Islet of Langerhans (tissue), 1 donor: Measurements from ENCODE around the gene LRSAM1.
"Not testable (repeated sequence)": the region's sequence is repeated elsewhere in the genome, so short reads cannot be mapped to it uniquely, and the experiment has no call there.

Source experiments
- FAIRE-seq: peaks from one replicate; lab custom pipeline; 2011; peaks lifted over from hg19 to GRCh38; lab: Jason Lieb, UNC

LRSAM1 gene

DNA sequence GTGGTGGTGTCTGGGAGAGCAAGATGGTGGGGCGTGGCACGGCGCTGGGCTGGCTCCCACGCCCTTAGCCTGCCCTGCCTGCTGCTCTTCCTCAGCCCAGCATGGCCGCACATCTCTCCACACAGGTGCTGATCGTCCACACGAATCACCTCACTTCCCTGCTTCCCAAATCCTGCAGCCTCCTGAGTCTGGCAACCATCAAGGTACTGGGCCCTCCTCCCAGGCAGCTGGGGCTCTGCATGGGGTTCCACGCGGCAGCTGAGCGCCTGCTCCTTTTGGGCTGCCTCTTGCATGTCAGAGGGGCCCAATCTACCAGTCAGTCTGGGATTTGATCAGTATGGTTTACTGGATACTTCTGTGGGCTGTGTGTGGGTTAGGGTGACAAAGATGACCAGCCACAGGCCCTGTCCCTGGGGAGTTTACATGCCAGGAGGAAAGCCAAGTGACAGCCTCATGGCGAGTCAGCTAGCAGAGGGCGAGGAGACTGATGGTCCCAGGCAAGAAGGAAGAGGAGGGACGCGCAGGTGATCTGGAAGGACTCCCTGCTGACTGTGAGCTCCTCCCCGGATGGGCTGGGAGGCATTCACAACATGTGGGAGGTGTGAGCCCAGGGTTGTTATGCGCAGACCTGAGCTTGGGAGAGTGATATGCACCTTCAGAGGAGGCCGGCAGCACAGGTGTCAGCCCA lies 6.0 kb downstream of the LRSAM1 start:
- no peak for FAIRE-seq

DNA sequence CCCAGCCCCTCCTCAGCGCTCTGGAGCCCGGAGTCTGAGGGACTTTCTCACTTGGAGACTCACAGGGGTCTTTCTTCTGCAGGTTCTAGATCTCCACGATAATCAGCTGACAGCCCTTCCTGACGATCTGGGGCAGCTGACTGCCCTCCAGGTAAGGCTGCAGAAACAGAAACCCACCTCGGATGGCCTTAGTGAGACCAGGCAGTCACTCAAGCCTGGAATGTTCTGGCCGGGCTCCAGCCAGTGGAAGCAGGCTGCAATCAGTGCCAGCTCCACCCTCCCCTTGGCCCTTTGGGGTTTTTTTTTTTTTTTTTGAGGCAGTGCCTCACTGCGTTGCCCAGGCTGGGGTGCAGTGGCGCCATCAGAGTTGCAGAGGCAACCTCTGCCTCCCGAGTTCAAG lies 7.6 kb downstream of the LRSAM1 start:
- no peak for FAIRE-seq

DNA sequence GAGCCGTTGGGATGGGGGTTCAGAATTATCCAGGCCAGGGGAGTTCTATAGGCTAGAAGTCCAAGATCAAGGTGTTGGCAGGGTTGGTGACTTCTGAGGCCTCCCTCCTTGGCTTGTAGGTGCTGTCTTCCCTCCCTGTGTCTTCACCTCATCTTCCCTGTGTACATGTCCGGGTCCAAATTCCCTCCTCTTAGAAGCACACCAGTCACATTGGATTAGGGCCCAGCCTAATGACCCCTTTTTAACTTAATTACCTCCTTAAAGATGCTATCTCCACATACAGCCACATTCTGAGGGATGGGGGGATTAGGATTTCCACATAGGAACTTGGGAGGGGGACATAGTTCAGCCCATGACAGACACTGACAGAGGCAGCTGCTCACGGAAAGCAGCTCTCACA lies 12.1 kb downstream of the LRSAM1 start:
- no peak for FAIRE-seq

DNA sequence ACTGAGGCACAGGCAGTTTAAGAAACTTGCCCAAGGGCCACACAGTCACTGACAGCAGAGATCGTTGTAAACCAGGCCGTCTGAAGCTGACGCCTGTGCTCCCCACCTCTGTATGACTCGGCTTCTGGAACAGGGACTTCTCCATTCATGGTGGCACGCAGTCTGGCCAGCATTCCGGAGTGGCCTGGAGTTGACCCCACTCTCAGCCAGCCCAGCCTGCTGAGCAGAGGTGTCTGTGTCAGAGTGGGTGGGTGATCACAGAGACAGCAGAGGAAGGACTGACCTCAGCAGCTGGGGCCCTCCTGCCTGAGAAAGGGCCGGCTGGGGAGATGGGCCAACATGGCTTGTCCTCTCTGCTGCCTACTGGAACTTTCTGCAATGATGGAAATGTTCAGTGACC lies 12.6 kb downstream of the LRSAM1 start:
- FAIRE-seq: no peak

DNA sequence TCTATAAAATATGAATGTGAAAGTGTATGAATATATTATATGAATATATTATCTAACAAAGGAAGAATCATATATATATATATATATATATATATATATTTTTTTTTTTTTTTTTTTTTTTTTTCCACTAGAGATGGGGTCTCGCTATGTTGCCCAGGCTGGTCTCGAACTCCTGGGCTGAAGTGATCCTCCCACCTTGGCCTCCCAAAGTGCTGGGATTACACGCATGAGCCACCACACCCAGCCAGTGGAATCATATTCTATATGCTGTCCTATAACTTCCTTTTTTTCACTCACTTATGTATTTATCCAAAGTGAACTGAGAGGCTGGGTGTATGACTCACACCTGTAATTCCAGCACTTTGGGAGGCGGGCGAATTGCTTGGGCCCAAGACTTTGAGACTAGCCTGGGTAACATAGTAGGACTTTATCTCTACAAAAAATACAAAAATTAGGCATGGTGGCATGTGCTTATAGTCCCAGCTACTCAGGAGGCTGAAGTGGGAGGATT lies 15.2 kb downstream of the LRSAM1 start:
- FAIRE-seq: not testable (repeated sequence)

DNA sequence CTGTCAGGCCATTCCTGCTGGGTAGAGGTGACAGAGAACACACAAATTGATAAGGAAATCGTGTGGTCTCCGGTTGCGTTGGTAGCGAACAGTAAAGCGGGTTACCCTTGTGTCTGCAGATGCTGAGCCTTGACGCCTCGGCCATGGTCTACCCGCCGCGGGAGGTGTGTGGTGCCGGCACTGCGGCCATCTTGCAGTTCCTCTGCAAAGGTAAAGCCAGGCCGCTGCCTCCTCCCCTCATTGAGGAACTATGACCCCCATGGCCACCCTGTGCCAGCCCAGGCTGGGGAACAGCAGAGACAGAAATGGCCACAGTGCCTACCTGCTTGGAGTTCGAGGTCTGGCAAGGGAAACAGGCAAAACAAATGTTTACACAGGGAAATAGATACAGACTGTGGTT lies 16.3 kb downstream of the LRSAM1 start:
- FAIRE-seq: no peak

DNA sequence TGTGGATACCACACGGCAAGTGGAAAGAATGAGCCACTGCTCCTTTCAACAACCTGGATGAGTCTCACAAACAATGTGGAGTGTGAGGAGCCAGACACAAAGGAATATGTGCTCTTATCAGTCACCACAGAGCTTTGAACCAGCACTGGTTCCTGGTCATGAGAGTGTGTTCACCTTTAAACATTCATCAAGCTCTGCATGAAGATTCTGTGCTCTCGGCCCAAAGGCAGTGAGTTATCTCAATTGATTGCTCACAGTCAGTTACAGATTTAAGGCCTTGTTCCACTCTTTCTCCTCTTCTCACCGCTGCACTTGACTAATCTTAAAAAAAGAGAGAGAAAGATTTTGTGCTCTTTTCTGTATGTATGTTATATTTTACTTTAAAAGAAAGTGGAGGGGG lies 19.4 kb downstream of the LRSAM1 start:
- no peak for FAIRE-seq

DNA sequence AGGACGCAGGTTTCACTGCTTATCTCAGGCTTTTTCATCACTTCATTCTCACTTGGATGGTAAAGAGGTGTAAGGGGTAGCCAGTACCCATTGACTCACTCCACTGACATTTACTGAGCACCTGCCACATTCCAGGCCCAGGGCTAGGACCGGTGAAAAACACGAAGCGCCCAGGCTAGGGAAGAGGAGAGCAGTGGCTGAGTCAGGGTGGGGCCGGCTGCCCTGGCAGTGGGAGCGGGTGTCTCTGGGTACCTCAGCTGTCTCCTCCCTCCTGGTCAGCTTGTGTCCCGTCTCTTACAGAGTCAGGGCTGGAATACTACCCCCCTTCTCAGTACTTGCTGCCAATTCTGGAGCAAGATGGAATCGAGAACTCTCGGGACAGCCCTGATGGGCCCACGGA lies 22.2 kb downstream of the LRSAM1 start:
- FAIRE-seq: no peak

DNA sequence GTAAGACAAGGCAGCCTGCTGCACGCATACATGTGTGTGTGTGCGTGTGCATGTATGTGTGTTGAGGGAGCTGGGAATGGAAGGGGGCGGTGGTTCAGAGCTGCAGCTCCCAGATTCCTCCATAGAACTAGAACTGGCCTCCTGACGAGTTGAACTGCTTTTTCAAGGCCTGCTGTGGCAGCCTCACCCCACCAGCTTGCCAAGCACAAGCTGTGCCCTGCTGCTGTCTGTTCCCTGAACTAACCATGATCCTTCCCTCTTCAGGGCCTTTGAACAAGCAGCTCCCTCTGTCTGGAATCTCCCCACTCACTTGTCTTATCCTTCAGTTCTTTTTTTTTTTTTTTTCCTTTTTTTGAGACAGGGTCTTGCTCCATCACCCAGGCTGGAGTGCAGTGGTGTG lies 22.6 kb downstream of the LRSAM1 start:
- no peak for FAIRE-seq

DNA sequence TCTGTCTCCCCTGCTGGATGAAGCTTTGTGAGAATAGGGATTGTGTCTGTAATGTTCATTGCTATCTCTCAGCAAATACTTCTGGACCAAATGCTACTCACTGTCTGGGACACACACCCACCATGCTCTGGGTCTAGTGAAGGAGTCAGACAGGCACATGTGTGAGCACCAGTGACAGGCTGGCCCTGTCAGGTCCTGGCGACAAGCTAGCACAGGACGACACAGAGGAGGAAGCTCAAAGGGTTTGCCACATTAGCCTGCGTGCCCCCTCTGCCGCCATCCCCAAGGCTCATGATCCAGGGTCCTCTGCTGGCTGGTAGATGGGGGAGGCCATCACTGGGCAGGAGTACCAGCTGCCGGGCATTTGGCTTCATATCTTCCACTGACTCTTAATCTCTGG lies 23.3 kb downstream of the LRSAM1 start:
- no peak for FAIRE-seq

DNA sequence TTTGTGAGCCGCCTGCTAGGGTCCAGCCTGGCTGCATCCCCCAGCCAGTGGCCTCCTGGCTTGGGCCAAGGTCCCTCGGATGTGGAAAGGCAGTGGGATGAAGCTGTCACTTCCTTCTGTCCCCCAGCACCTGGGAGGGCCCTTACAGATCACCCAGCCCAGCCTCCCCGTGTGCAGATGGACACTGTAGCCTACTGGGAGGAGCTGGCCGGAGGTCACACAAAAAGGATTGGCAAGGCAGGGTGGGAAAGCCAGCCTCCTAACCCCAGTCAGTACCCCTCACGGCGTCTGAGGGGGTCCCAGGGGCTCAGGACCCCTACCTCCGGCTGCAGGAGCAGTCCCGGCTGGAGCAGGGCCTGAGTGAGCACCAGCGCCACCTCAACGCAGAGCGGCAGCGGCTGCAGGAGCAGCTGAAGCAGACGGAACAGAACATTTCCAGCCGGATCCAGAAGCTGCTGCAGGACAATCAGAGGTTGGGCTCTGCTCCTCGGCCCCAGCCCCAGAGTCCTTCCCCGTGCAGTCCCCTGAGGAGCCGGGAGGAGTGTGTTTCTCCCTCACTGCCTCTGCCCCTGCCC lies 28.3 kb downstream of the LRSAM1 start:
- no peak for FAIRE-seq

DNA sequence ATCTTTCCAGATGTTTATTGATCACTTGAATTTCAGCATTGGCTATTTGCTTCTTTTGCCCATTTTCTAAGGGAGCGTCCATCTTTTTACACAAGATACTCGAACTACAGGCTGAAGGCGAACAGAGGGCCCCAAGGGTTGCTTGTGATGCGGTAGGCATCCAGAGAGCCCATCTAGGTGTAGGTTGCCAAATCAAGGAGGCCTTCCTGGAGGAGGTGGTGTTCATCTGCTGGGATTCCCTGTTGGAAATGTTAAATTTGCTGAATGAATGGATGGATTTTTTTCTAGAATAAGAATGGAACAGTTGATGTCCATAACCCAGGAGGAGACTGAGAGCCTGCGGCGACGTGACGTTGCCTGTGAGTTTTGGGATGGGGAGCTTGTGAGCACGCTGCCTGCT lies 31.4 kb downstream of the LRSAM1 start:
- no peak for FAIRE-seq

DNA sequence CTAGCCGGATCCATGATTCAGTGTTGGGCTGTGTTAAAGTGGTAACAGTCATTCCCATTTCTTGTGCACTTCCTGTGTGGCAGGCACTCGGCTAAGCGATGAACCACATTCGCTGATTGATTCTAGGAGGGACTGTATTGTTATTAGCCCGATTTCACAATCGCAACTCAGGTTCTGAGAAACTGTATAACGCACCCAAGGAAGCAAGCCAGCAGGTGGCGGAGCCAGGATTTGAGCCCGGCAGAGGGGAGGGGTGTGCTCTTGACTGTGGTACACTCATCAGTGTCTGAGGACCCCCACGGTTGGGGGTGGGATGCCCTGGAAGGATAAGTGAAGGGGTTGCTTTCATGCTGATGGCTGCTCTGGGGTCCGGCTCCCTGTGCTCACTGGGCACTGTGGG lies 34.7 kb downstream of the LRSAM1 start:
- FAIRE-seq: no peak

DNA sequence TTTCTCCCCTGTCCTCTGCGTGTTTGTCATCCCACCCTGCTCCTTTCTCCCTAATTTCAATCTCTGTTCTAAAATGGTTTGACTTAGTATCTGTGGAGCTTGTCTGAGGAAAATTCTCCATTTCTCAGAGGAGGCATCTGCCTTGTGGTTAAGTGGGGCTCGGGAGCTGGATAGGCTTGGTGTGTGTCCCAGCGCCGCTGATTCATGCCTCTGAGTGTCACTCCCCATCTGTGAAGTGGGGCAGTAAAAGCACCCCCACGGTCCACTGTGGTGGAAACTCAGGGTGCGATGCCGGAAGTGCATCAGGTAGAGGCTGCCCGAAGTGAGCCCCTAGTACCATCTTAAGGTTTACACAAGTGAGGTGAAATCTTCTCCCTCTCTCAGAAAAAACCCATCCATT lies 37.6 kb downstream of the LRSAM1 start:
- no peak for FAIRE-seq

DNA sequence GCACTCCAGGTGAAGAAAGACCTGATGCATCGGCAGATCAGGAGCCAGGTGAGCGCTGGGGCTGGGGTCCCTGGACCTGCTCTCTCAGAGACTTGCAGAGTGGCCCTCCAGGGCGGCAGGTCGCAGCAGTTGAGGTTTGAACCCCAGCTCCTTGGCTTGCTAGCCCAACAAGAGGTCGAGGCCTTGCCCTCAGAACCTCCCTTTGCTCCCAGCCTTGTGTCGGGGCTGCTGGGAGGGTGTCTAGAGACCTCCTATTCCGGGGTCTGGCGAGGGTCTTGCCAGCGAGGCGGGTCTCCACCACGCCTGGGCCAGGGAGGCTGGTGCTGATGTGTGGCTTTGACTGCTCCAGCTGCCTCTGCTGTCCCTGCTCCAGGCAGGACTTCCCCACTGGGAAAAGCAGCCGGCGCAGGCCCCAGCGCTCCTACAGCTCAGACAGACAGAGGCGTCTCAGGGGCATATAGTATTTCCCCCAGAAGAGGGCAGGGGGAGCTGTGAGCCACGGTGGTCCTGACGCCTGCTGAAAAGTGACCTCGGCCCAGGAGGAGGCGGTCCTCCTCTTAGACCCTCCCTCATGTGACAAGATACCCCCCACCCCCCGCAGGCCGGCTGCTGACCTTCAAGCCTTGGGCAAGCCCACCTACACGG lies 38.3 kb downstream of the LRSAM1 start:
- FAIRE-seq: no peak

DNA sequence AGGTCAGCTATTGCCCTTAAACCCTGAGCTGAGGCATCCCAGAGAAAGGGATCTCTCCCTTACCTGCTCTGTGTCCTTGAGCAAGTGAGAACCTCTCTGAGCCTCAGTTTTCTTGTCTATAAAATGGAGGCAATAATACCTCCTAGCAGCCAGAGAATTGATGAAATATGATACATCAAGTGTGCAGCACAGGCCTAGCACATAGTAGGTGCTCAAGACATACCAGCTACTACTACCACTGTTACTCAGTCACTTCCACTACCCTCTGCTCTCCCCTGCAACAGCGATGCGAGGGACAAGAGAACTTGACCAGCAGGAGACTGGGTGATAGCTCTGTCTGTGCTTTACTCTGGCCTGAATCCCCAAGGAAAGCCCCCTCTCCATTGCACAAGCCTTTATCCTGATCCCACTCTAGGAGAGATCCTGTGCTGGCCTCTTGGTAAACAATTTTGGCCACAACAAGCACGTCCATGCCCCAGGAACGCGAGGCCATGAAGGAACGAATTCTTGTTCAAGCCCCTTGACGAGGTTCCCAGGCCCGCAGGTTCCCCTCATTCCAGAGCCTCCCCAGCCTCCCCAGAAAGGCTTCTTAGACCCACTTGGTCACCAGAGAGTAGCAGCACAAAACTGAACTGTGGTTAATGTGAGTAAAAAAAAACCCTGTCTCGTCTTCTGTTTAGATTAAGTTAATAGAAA lies 39.4 kb downstream of the LRSAM1 start:
- no peak for FAIRE-seq

DNA sequence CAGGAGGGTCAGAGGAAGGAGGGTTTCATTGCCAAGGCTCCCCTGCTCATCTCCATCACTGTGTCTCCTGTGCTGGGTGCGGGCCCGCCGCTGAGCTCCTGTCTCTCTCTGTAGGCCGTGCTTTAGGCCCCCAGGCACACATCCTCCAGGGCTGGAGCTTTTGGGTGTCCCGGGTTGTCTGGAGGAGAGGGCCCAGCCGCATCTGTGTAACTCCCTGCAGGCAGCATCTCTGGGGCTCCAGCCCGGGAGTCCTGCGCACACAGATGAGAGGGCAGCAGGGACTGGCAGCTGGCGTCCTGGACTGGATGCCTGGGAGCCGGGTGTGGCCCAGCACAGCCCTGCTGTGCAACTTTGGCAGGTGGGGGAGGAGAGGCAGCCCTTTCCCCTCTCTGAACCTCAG lies 40.2 kb downstream of the LRSAM1 start:
- no peak for FAIRE-seq

DNA sequence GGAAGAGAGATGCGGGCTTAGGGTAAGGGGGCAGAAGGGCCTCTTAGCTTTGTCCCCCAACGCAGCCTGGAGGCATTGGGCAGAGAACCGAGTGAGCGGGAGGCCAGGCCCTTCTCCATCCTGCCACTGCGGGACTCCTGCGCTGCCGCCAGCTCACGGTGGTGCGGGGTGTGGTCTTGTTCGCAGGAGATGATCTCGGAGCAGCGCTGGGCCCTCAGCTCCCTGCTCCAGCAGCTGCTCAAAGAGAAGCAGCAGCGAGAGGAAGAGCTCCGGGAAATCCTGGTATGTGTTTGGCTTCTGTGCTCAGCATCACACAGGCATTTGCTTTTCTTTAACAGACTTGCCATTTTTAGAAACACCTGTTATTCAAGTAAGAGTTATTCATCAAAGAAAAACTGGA lies 41.3 kb downstream of the LRSAM1 start:
- FAIRE-seq: no peak

DNA sequence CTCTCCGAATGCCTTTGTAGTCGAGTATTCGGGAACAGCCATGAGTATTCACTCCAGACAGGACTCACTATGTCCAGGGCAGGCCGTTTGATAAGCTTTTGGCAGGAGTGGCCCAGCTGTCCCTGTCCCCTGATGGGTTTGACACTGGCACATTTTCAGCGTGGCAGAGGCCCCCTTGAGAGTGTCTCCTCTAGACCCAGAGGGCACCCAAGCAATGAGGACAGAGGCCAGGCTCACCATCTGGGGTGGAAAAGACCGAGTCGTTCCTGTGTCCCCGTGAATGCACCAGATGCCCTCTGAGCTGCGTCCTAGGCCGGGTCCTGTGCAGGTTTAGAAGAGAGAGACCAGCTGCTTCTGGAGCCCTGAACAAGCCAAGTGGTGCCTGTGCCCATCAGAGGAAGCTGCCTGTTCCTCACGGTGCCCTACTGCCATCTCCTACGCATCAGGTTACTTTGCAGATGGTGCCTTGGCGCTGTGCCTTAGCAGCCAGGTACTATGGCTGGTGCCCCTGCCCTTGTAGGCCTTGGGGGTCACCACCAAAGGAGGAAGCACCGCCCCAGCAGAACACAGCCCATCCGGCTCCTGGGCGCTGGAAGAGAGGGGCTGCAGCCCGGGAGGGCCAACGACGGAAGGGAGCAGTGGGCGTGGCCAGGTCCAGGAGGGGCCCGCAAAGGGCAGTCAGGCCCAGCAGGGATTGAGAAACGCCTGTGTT lies 42.4 kb downstream of the LRSAM1 start:
- FAIRE-seq: no peak

DNA sequence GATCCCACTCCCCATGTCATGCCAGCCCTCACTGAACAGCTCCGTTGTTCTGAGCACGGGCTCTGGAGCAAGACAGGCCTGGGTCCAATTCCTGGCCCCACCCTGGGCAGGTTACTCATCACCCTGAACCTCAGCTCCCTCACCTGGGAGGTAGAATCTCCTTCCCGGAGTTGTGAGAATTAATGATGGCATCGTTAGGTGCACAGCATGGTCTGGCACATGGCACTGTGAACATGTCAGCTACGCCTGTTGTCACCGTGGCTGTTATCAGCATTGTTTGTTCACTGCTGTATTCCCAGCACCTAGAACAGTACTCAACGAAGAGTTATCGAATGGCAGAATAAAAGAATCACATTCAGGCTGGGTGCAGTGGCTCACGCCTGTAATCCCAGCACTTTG lies 43.0 kb downstream of the LRSAM1 start:
- no peak for FAIRE-seq

DNA sequence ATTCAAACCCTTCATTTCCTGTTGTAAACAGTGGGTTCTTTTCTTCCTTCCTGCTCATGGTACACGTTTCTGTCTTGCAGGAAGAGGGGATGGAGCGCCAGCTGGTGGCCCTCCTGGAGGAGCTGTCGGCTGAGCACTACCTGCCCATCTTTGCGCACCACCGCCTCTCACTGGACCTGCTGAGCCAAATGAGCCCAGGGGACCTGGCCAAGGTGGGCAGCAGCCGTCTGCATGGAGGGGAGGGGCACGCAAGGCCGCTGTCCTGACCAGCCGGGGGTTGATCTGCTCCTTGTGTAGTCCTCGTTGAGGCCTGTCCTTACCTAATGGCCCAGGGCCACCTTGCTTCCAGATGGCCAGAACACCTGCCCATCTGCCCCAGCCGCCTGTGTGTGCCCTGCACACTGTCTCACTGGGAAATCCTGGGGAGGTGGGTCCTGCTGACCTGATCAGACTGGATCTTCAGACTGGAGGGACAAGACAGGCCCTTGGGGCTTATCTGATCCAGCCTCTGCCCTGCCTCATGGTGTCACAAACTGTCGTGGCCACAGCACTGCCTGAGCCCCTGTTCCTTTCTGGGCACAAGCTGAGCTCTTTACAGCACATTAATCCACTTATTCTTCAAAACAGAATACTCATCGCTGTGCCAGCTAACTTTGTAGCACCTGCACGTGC lies 44.7 kb downstream of the LRSAM1 start:
- no peak for FAIRE-seq

DNA sequence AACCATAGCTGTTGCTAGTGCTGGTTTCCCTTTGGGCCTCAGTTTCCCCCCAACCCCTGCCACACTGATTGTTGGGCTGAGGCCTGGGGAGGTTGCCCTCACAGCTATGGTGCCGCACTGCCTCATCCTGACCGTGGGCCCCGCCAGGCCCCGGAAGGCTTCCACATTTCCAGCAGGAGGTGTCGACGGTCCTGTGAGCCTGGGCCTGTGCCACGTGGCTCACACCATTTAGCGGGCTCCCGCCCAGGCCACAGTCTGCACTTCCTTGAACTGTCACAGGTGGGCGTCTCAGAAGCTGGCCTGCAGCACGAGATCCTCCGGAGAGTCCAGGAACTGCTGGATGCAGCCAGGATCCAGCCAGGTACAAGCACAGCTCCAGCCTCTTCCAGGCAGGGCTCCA lies 45.7 kb downstream of the LRSAM1 start:
- FAIRE-seq: no peak
